Progenitor cell of endocrine pancreas (in vitro differentiated cells): ENCODE data around the gene POLR3GL. TPM values are rescaled to one million over a fixed set of nuclear protein-coding genes. Genes with fewer than 3 reads are reported as not detected.

Experiments
- DNase-seq: peaks from one replicate; pipeline ENCODE4 v3.0.0; 2021; ENCODE audit warnings: low spot score; ENCODE audit not compliant: unreplicated experiment
- H3K27ac Mint-ChIP-seq: 2 replicates; pipeline ENCODE4 v1.8.0; 2021; ENCODE audit warnings: mild to moderate bottlenecking, moderate library complexity, mixed read lengths
- H3K27me3 Mint-ChIP-seq: 2 replicates; pipeline ENCODE4 v1.8.0; 2021; ENCODE audit warnings: mixed read lengths
- H3K36me3 Mint-ChIP-seq: 2 replicates; pipeline ENCODE4 v1.8.0; 2022; ENCODE audit warnings: mixed read lengths; ENCODE audit not compliant: insufficient read depth
- H3K4me1 Mint-ChIP-seq: 2 replicates; pipeline ENCODE4 v1.8.0; 2021; ENCODE audit warnings: low read depth, mixed read lengths
- H3K4me3 Mint-ChIP-seq: 2 replicates; pipeline ENCODE4 v1.8.0; 2021; ENCODE audit warnings: low read depth, mild to moderate bottlenecking, moderate library complexity, mixed read lengths
- H3K9me3 Mint-ChIP-seq: 2 replicates; pipeline ENCODE4 v1.8.0; 2021; ENCODE audit warnings: low read depth, mixed read lengths
- total RNA-seq: library from RNA; stranded (reverse); gene quantifications from 2 replicates; pipeline ENCODE4 v1.2.1, GENCODE V29; 2021
- TF ChIP-seq, protein P1 (sequence below): fragments of 200-600 bp; sonication (generic); IDR thresholded peaks from one replicate; pipeline ENCODE4 v1.5.0; 2021; ENCODE audit warnings: antibody characterized with exemption, mild to moderate bottlenecking; ENCODE audit not compliant: unreplicated experiment

POLR3GL gene
- total RNA-seq, 1 donor from 2014 or later: 13.7 TPM

DNA sequence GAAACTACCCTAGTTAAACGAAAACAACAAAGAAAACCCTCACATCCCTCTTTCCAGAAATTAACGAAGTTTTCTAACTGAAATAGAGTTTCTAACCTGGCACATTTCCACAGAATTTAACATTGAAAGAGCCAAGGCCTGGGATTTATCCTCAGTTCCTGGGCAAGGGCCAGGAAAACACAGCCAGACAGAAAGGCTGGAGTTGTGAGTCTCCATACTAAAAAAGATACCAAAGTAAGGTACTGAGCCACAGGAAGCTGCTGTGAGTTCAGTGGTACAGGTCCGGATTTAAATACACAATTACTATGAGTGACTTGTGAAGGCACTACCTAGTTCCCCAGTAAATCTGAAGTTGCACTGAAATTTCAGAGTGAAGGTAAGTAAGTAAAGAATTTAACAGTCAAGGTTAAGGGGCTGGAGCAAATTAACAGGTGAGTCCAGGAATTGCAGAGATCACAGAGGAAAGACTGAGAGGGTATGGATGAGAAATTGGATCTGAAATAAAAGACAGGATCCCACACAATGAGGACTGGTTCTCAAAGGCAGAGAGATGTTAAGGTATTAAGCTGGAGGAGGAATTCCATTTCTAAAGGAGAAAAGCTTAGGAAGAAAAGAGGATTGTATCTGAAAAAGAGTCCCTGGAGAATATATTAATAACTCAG is 7.6 kb upstream of the POLR3GL start:
- no peak for DNase-seq
- Mint-ChIP-seq H3K4me3 (peak overlapping the region; percentile 65), H3K27ac (no peak overlapping the region), H3K9me3 (no peaks in the 10 kb centered on the region), H3K27me3 (peaks cover 75% of the 10 kb centered on the region), H3K36me3 (no peaks in the 10 kb centered on the region), H3K4me1 (peaks cover 35% of the 10 kb centered on the region)
- TF ChIP-seq, protein P1, sequence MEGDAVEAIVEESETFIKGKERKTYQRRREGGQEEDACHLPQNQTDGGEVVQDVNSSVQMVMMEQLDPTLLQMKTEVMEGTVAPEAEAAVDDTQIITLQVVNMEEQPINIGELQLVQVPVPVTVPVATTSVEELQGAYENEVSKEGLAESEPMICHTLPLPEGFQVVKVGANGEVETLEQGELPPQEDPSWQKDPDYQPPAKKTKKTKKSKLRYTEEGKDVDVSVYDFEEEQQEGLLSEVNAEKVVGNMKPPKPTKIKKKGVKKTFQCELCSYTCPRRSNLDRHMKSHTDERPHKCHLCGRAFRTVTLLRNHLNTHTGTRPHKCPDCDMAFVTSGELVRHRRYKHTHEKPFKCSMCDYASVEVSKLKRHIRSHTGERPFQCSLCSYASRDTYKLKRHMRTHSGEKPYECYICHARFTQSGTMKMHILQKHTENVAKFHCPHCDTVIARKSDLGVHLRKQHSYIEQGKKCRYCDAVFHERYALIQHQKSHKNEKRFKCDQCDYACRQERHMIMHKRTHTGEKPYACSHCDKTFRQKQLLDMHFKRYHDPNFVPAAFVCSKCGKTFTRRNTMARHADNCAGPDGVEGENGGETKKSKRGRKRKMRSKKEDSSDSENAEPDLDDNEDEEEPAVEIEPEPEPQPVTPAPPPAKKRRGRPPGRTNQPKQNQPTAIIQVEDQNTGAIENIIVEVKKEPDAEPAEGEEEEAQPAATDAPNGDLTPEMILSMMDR: no peak

- H3K27ac Mint-ChIP-seq: peak within 1 kb of the TSS; percentile 7
- peaks cover 76% of the 10 kb centered on the region for H3K27me3 Mint-ChIP-seq
- DNase-seq: peak; percentile 65
- H3K4me3 Mint-ChIP-seq: peak within 1 kb of the TSS; percentile 75
- no peaks in the 10 kb centered on the region for H3K9me3 Mint-ChIP-seq
- peaks cover 39% of the 10 kb centered on the region for H3K4me1 Mint-ChIP-seq
- H3K36me3 Mint-ChIP-seq: no peaks in the 10 kb centered on the region
- TF ChIP-seq, protein P1: no peak
These were observed 6.8 kb upstream of the POLR3GL start, which contains the start of gene LIX1L for GRCh38 chr1:145957443-145958319. LIX1L (minus strand) TSS chr1:145958017; CDS start chr1:145957927, 90 bp downstream.

GRCh38 chr1:145958734-145959133 is 5.8 kb upstream of the POLR3GL start:
- Mint-ChIP-seq H3K4me3 (no peak overlapping the region), H3K27me3 (peaks cover 81% of the 10 kb centered on the region), H3K36me3 (no peaks in the 10 kb centered on the region), H3K27ac (no peak overlapping the region), H3K9me3 (no peaks in the 10 kb centered on the region), H3K4me1 (peaks cover 41% of the 10 kb centered on the region)
- TF ChIP-seq, protein P1: no peak
- no peak for DNase-seq

DNA sequence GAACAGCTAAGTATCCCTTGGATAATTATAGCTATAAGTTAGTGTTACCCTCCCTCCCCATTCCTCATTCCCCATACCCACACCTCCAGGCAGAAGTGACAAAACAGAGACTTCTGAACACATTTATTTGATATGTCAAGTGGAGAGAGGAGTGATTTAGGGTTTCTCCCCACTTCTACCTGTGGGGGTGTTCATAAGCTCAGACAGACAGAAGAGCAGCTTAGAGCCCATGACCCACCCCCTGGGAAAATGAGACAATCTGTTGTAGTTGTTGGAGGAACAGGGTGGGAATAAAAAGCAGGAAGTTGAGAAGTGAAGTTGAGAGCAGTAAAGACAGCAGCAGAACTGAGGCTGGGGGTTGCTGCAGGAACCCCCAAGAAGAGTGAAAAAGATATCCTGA is 5.2 kb upstream of the POLR3GL start:
- H3K4me1 Mint-ChIP-seq: peaks cover 42% of the 10 kb centered on the region
- DNase-seq: no peak
- H3K27ac Mint-ChIP-seq: no peak overlapping the region
- no peaks in the 10 kb centered on the region for H3K36me3 Mint-ChIP-seq
- TF ChIP-seq, protein P1: no peak
- H3K4me3 Mint-ChIP-seq: peak overlapping the region; percentile 47
- H3K27me3 Mint-ChIP-seq: peaks cover 83% of the 10 kb centered on the region
- no peaks in the 10 kb centered on the region for H3K9me3 Mint-ChIP-seq

DNA sequence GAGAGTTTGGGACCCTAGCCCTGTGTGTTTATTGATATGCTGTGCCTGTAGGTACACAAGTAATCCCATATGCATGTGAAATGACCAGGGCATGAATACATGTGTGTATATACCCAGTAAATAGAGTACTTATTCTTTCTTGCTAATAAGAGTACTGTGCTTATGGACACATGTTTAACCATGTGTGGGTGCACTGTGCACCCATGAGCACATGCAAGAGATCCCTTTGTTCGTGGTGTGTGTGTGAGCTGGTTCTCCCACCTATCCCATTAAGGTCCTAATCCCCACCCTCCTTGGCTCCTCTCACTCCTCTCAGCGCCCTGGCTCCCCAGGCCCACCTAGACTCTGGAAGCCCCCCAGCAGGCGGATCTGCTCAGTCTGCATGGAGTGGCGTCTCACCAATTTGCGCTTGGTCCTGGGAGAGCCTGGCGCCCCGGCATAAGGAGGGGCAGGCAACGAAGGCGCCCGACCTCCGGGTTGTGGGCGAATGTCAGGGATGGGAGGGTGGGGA is 4.5 kb upstream of the POLR3GL start:
- Mint-ChIP-seq H3K4me1 (peaks cover 37% of the 10 kb centered on the region), H3K9me3 (no peaks in the 10 kb centered on the region), H3K27me3 (peaks cover 82% of the 10 kb centered on the region), H3K36me3 (no peaks in the 10 kb centered on the region), H3K4me3 (peak overlapping the region; percentile 47), H3K27ac (no peak overlapping the region)
- no peak for DNase-seq
- TF ChIP-seq, protein P1: no peak
